Erythroblast (primary cell): ENCODE results near the gene GPX4.

Source experiments
- GATA1 ChIP-seq: IDR thresholded peaks from 2 replicates; pipeline ENCODE4 v1.6.1; 2011; ENCODE audit warnings: low read depth, mild to moderate bottlenecking, control low read depth, low read length, moderate library complexity
- POLR2A ChIP-seq: IDR thresholded peaks from 2 replicates; pipeline ENCODE4 v1.6.1; 2011; ENCODE audit warnings: mild to moderate bottlenecking, low read length

DNA sequence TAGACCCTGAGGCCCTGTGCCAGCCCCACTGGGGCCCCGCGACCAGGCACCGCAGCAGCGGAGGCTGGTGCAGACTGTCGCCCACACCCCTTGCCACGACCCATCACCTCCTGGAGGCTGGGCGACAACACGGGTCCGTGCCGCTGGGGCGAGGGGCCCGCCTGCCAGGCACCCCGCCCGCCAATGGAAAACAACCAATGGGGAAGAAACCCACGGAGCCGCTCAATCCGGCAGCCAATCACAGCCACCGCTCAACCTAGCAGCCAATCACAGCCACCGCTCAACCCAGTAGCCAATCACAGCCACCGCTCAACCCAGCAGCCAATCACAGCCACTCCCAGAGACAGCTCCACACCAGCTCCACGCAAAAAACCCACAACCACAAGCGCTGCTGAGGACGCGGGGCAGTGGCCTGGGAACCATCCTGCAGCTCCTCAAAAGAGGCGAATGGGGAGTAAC lies 29.7 kb downstream of the GPX4 start:
- TF ChIP-seq POLR2A (no peak), GATA1 (no peak)
